ENCODE measurements around the gene PDGFB.

- TF ChIP-seq CTCF (IDR thresholded peaks at IDR 0.05; ENCODE audit: poor library complexity) = no peak
- TF ChIP-seq EZH2 (IDR thresholded peaks at IDR 0.05; ENCODE audit: borderline replicate concordance) = no peak
- TF ChIP-seq EZH2phosphoT487 (IDR thresholded peaks at IDR 0.05; ENCODE audit: low read depth, severe bottlenecking, unreplicated experiment) = no peak
These were observed 67.9 kb downstream of the PDGFB start for GRCh38 chr22:39176714-39177455.

Data from hepatocyte (in vitro differentiated cells).